Measurements from ENCODE around the gene EMP2. TPM values are rescaled to one million over a fixed set of nuclear protein-coding genes. Genes with fewer than 3 reads are reported as not detected.
"Not testable (repeated sequence)": the region's sequence is repeated elsewhere in the genome, so short reads cannot be mapped to it uniquely, and the experiment has no call there.

The EMP2 gene
- polyA plus RNA-seq, 1 experiment: 57.8 TPM

- H3K4me3 ChIP-seq (ENCODE audit: low read depth, low read length): no peak overlapping the region
- no peak for TF ChIP-seq CTCF (IDR thresholded peaks at IDR 0.05; ENCODE audit: insufficient read depth, low read depth, low read length)
- H3K27me3 ChIP-seq (ENCODE audit: control insufficient read depth, insufficient read depth, low read length): no peaks in the 10 kb centered on the region
- no peaks in the 10 kb centered on the region for H3K36me3 ChIP-seq (ENCODE audit: control insufficient read depth, insufficient read depth, low read length)
- POLR2A ChIA-PET: no interaction called here
- DNase-seq (ENCODE audit: low read depth): no peak
- CTCF ChIA-PET: interaction anchor here (1.4 kb wide), 1 partner anchor 44 kb away, joined by 3 read pairs; no protein-coding TSS in a partner anchor
These were observed 42.7 kb upstream of the EMP2 start for GRCh38 chr16:10623059-10623458.

GRCh38 chr16:10622036-10622921 is 41.9 kb upstream of the EMP2 start:
- DNase-seq (ENCODE audit: low read depth): no peak
- Histone ChIP-seq H3K27me3 (ENCODE audit: control insufficient read depth, insufficient read depth, low read length) (no peaks in the 10 kb centered on the region), H3K4me3 (ENCODE audit: low read depth, low read length) (no peak overlapping the region), H3K36me3 (ENCODE audit: control insufficient read depth, insufficient read depth, low read length) (no peaks in the 10 kb centered on the region)
- ChIA-PET POLR2A (no interaction called here), CTCF (interaction anchor here (1.1 to 1.4 kb wide), 2 partner anchors 43 to 46 kb away, joined by 3 to 6 read pairs; no protein-coding TSS in a partner anchor)
- TF ChIP-seq CTCF (IDR thresholded peaks at IDR 0.05; ENCODE audit: insufficient read depth, low read depth, low read length): no peak

GRCh38 chr16:10621216-10621949 is 41.0 kb upstream of the EMP2 start:
- DNase-seq (ENCODE audit: low read depth); POLR2A ChIA-PET: not testable (repeated sequence)
- CTCF ChIA-PET: interaction anchor here (1.1 to 1.7 kb wide), 3 partner anchors 20 to 47 kb away, joined by 3 to 6 read pairs (median 3); no protein-coding TSS in a partner anchor

GRCh38 chr16:10620120-10620519 is 39.7 kb upstream of the EMP2 start:
- H3K4me3 ChIP-seq (ENCODE audit: low read depth, low read length): no peak overlapping the region
- ChIA-PET POLR2A (no interaction called here), CTCF (interaction anchor here (1.7 kb wide), 1 partner anchor 19 kb away, joined by 3 read pairs; no protein-coding TSS in a partner anchor)
- TF ChIP-seq CTCF (IDR thresholded peaks at IDR 0.05; ENCODE audit: insufficient read depth, low read depth, low read length): no peak
- H3K27me3 ChIP-seq (ENCODE audit: control insufficient read depth, insufficient read depth, low read length): no peaks in the 10 kb centered on the region
- H3K36me3 ChIP-seq (ENCODE audit: control insufficient read depth, insufficient read depth, low read length): no peaks in the 10 kb centered on the region
- DNase-seq (ENCODE audit: low read depth): no peak

More at GRCh38 chr16:10621216-10621949, 41.0 kb upstream of the EMP2 start:
- H3K36me3 ChIP-seq (ENCODE audit: control insufficient read depth, insufficient read depth, low read length); H3K27me3 ChIP-seq (ENCODE audit: control insufficient read depth, insufficient read depth, low read length); H3K4me3 ChIP-seq (ENCODE audit: low read depth, low read length): not testable (repeated sequence)

- POLR2A ChIA-PET: no interaction called here
- H3K36me3 ChIP-seq (ENCODE audit: control insufficient read depth, insufficient read depth, low read length): no peaks in the 10 kb centered on the region
- H3K27me3 ChIP-seq (ENCODE audit: control insufficient read depth, insufficient read depth, low read length): no peaks in the 10 kb centered on the region
- no peak for DNase-seq (ENCODE audit: low read depth)
- no peak for TF ChIP-seq CTCF (IDR thresholded peaks at IDR 0.05; ENCODE audit: insufficient read depth, low read depth, low read length)
- CTCF ChIA-PET: no interaction called here
- H3K4me3 ChIP-seq (ENCODE audit: low read depth, low read length): no peak overlapping the region
These were observed 39.0 kb upstream of the EMP2 start for GRCh38 chr16:10619271-10619849.

Data from BJ (cell line).